Suprapubic skin (tissue), 4 donors: Measurements from ENCODE around the gene DYRK1B. TPM values are rescaled to one million over a fixed set of nuclear protein-coding genes. Genes with fewer than 3 reads are reported as not detected.

Experiments
- DNase-seq, 2 donors: peaks; one replicate each; pipeline ENCODE4 v3.0.0-alpha.2; 2019; ENCODE audit warnings: low spot score in 2 of 2
- H3K27ac ChIP-seq: fragments of 200-600 bp; sonication (generic); one replicate; pipeline ENCODE4 v1.5.1; 2019
- H3K27me3 ChIP-seq: fragments of 200-600 bp; sonication (generic); one replicate; pipeline ENCODE4 v1.5.1; 2019
- H3K36me3 ChIP-seq: fragments of 200-600 bp; sonication (generic); one replicate; pipeline ENCODE4 v1.5.1; 2019
- H3K4me1 ChIP-seq: fragments of 200-600 bp; sonication (generic); one replicate; pipeline ENCODE4 v1.5.1; 2019
- H3K4me3 ChIP-seq: fragments of 200-600 bp; sonication (generic); one replicate; pipeline ENCODE4 v1.5.1; 2019; ENCODE audit warnings: mild to moderate bottlenecking
- H3K9me3 ChIP-seq: fragments of 200-600 bp; sonication (generic); one replicate; pipeline ENCODE4 v1.5.1; 2019
- EP300 ChIP-seq: sonication (generic); formaldehyde crosslinking; IDR thresholded peaks from one replicate; pipeline ENCODE4 v1.6.1; 2017; ENCODE audit warnings: antibody characterized with exemption
- POLR2A ChIP-seq, 2 donors: fragments of 450-650 bp; IDR thresholded peaks; one replicate each; pipeline ENCODE4 v1.6.1; 2017; ENCODE audit warnings: antibody characterized with exemption in 2 of 2, mild to moderate bottlenecking in 2 of 2, moderate library complexity in 2 of 2
- POLR2AphosphoS5 ChIP-seq, 3 donors: sonication (generic); formaldehyde crosslinking; IDR thresholded peaks; one replicate each; pipeline ENCODE4 v1.6.1; 2017; ENCODE audit warnings: antibody characterized with exemption in 3 of 3
- WGBS: methylation state at CpG from one replicate; pipeline ENCODE4 v1.1.5; 2018; 5-methylcytosine and 5-hydroxymethylcytosine counted together
- total RNA-seq, 4 donors: library from RNA; depleted of rRNA; stranded (reverse); fragments of >200 nt; gene quantifications; one replicate each; pipeline ENCODE4 v1.1.0, GENCODE V29; 2016
- TF ChIP-seq, protein P1 (sequence below), 2 donors: fragments of 200-600 bp in 1 of 2; fragments of 450-650 bp in 1 of 2; sonication (generic) in 1 of 2; IDR thresholded peaks; one replicate each; pipeline ENCODE4 v1.5.1; 2016 to 2019; ENCODE audit warnings: antibody characterized with exemption in 2 of 2, mild to moderate bottlenecking in 1 of 2, moderate library complexity in 1 of 2

DYRK1B gene
- total RNA-seq, 4 donors from 2014 or later, result 17.9 to 31.7 (median 24.2) TPM

DNA sequence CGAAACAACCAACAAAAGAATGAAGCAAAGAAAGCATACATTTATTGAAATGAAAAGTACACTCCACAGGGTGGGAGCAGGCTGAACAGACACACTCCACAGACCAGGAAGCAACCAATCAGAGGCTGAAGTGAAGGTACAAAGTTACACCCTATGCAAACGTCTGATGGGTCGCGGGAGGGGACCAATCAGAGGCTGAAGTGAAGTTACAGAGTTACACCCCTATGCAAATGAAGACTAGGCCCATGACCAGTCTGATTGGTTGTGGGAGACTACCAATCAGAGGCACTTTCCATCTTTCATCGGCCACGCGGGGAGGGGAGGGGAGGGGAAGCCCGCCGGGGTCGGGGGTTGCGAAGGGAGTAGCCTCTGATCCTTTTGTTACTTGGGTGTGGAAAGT is 24.6 kb upstream of the DYRK1B start:
- 76% methylated on average over 11 of the region's 11 CpGs for WGBS
- Histone ChIP-seq H3K36me3 (no peaks in the 10 kb centered on the region), H3K4me1 (no peaks in the 10 kb centered on the region), H3K9me3 (no peaks in the 10 kb centered on the region), H3K4me3 (no peak overlapping the region), H3K27me3 (no peaks in the 10 kb centered on the region), H3K27ac (no peak overlapping the region)
- no peak for DNase-seq
- no peak for TF ChIP-seq EP300
- TF ChIP-seq, protein P1, sequence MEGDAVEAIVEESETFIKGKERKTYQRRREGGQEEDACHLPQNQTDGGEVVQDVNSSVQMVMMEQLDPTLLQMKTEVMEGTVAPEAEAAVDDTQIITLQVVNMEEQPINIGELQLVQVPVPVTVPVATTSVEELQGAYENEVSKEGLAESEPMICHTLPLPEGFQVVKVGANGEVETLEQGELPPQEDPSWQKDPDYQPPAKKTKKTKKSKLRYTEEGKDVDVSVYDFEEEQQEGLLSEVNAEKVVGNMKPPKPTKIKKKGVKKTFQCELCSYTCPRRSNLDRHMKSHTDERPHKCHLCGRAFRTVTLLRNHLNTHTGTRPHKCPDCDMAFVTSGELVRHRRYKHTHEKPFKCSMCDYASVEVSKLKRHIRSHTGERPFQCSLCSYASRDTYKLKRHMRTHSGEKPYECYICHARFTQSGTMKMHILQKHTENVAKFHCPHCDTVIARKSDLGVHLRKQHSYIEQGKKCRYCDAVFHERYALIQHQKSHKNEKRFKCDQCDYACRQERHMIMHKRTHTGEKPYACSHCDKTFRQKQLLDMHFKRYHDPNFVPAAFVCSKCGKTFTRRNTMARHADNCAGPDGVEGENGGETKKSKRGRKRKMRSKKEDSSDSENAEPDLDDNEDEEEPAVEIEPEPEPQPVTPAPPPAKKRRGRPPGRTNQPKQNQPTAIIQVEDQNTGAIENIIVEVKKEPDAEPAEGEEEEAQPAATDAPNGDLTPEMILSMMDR (IDR thresholded peaks at IDR 0.05), result no peak
- TF ChIP-seq POLR2A (IDR thresholded peaks at IDR 0.05), result no peak
- no peak for TF ChIP-seq POLR2AphosphoS5 (IDR thresholded peaks at IDR 0.05)

DNA sequence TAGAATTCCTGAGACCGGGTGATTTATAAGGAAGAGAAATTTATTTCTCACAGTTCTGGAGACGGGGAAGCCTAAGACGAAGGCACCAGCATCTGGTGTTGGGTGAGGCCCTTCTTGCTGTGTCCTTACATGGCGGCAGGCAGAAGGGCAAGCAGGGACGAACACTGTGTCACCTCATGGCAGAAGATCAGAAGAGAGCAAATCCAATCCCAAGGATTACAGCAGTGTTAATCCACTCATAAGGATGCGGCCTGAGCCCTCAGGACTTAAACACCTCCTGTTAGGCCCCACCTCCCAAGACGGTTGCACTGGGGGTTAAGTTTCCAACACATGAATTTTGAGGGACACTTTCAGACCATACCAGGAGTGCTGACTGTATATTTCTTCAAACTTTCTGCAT is 18.9 kb upstream of the DYRK1B start:
- WGBS, result 98% methylated on average over 6 of the region's 7 CpGs
- DNase-seq, result no peak
- no peaks in the 10 kb centered on the region for H3K27me3 ChIP-seq

DNA sequence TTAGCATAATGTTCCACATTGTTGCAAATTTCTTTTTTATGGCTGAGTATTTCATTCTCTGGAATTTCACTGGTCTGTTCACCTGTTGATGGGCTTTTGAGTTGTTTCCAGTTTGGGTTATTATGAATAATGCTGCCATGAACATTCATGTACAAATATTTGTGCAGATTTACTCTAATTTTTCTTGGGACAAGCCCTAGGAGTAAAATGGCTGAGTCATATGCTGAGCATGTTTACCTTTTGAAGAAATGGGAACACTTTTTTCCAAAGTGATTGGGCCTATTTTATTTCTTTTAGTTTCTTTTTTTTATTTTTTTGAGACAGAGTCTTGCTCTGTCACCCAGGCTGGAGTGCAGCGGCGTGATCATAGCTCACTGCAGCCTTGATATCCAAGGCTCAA is 16.9 kb upstream of the DYRK1B start:
- no peak for TF ChIP-seq POLR2A (IDR thresholded peaks at IDR 0.05)
- TF ChIP-seq EP300, result no peak
- TF ChIP-seq, protein P1 (IDR thresholded peaks at IDR 0.05), result no peak
- no peak for TF ChIP-seq POLR2AphosphoS5 (IDR thresholded peaks at IDR 0.05)

More for the DNA sequence above, 18.9 kb upstream of the DYRK1B start:
- Histone ChIP-seq H3K4me3 (no peak overlapping the region), H3K36me3 (no peaks in the 10 kb centered on the region), H3K9me3 (no peaks in the 10 kb centered on the region), H3K27ac (no peak overlapping the region), H3K4me1 (no peaks in the 10 kb centered on the region)
- TF ChIP-seq EP300, result no peak
- no peak for TF ChIP-seq POLR2AphosphoS5 (IDR thresholded peaks at IDR 0.05)
- no peak for TF ChIP-seq POLR2A (IDR thresholded peaks at IDR 0.05)
- TF ChIP-seq, protein P1 (IDR thresholded peaks at IDR 0.05), result no peak

DNA sequence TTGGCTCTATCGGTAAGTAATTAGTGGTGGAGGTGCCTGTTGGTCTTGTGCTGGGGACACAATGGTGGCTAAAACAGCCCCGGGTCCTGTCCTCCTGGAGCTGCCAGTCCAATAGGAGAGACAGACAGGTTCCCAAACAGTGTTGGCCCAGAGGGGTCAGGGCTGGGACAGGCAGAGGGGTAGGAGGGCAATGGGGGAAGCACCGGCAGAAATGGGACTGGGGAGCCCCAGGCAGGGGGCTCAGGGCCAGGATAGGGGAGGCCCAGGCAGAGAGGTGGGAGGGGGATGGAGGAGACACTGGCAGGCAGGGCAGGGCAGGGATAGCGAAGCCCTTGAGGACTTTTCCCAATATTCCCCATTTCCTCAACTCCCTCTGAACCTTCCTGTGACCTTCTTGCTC is 14.4 kb upstream of the DYRK1B start:
- Histone ChIP-seq H3K36me3 (no peaks in the 10 kb centered on the region), H3K9me3 (no peaks in the 10 kb centered on the region), H3K4me3 (no peak overlapping the region), H3K27ac (no peak overlapping the region), H3K27me3 (no peaks in the 10 kb centered on the region), H3K4me1 (peaks cover 31% of the 10 kb centered on the region)
- WGBS, result 90% methylated on average over 4 of the region's 4 CpGs
- TF ChIP-seq, protein P1 (IDR thresholded peaks at IDR 0.05), result no peak
- TF ChIP-seq EP300, result no peak
- no peak for TF ChIP-seq POLR2AphosphoS5 (IDR thresholded peaks at IDR 0.05)
- no peak for TF ChIP-seq POLR2A (IDR thresholded peaks at IDR 0.05)
- DNase-seq, result no peak

More for the DNA sequence above, 16.9 kb upstream of the DYRK1B start:
- no peak for DNase-seq
- Histone ChIP-seq H3K4me1 (peaks cover 8% of the 10 kb centered on the region), H3K27me3 (no peaks in the 10 kb centered on the region), H3K27ac (no peak overlapping the region), H3K36me3 (no peaks in the 10 kb centered on the region), H3K4me3 (no peak overlapping the region), H3K9me3 (no peaks in the 10 kb centered on the region)
- 98% methylated on average over 2 of the region's 2 CpGs for WGBS

DNA sequence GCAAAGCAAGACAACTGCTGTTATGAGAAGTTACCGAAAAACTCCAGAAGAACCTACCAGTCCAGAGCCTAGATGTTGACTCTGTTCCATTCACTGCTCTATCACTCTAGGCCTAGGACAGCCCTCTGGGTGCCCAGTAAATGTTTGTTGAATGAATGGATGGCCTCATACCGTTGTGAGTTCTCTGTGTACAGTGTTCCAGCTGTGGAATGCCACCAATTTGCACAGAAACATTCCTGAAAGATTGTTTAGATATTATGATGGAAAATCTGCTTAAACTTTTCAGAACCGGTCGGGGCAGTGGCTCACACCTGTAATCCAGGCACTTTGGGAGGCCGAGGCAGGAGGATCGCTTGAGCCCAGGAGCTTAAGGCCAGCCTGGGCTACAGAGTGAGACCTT is 13.6 kb upstream of the DYRK1B start:
- H3K27ac ChIP-seq, result no peak overlapping the region

More for the DNA sequence above, 13.6 kb upstream of the DYRK1B start:
- DNase-seq, result no peak
- Histone ChIP-seq H3K4me3 (no peak overlapping the region), H3K27me3 (no peaks in the 10 kb centered on the region), H3K9me3 (no peaks in the 10 kb centered on the region), H3K4me1 (peaks cover 39% of the 10 kb centered on the region), H3K36me3 (no peaks in the 10 kb centered on the region)
- WGBS, result 84% methylated on average over 6 of the region's 6 CpGs
- TF ChIP-seq POLR2AphosphoS5 (IDR thresholded peaks at IDR 0.05), result no peak
- no peak for TF ChIP-seq POLR2A (IDR thresholded peaks at IDR 0.05)
- TF ChIP-seq EP300, result no peak
- TF ChIP-seq, protein P1 (IDR thresholded peaks at IDR 0.05), result no peak
